ENCODE data around the gene FAM3A.

Gene FAM3A

DNA sequence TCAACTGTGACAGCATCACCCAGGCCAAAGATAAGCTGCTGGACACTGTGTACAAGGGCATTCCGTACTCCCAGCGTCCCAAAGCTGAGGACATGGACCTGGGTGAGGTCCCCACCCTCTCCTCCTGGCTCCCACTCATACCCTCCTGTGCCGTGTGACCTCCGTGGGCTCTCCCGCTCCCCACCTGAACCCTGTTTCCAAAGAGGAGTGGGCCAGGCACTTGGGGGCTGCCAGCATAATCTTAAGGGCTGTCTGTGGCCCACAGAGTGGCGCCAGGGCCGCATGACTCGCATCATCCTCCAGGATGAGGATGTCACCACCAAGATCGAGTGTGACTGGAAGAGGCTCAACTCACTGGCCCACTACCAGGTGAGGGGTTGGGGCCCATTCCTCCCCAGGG lies 46.9 kb downstream of the FAM3A start:
- H2AFZ ChIP-seq (ENCODE audit: low read length): no peak overlapping the region
- no peak overlapping the region for H3K4me3 ChIP-seq (ENCODE audit: low read depth, low read length, poor library complexity, severe bottlenecking)
- H3K36me3 ChIP-seq (ENCODE audit: insufficient read depth, low read length): peaks cover 5% of the 10 kb centered on the region; the same call in 1 of the 2 replicates
- H3K27ac ChIP-seq (ENCODE audit: low read depth, low read length, poor library complexity, severe bottlenecking): no peak overlapping the region
- no peaks in the 10 kb centered on the region for H3F3A ChIP-seq (ENCODE audit: insufficient read depth, low read length)
- H3K79me2 ChIP-seq (ENCODE audit: insufficient read depth, low read length): no peaks in the 10 kb centered on the region
- no peak overlapping the region for H3K4me2 ChIP-seq (ENCODE audit: low read length)
- H4K20me1 ChIP-seq (ENCODE audit: insufficient read depth, low read length): no peaks in the 10 kb centered on the region
- H3K27me3 ChIP-seq (ENCODE audit: insufficient read depth, low read length): no peaks in the 10 kb centered on the region
- no peaks in the 10 kb centered on the region for H3K9me2 ChIP-seq (ENCODE audit: low read depth, low read length)
- H3K9me3 ChIP-seq (ENCODE audit: low read length): no peaks in the 10 kb centered on the region
- no peak for TF ChIP-seq EZH2 (IDR thresholded peaks at IDR 0.05; ENCODE audit: borderline replicate concordance, low read length)
- no peak for TF ChIP-seq CTCF (IDR thresholded peaks at IDR 0.05; ENCODE audit: low read length)
- H3K9ac ChIP-seq (ENCODE audit: low read length): no peak overlapping the region
- H3K4me1 ChIP-seq (ENCODE audit: insufficient read depth, low read length, severe bottlenecking): no peaks in the 10 kb centered on the region

DNA sequence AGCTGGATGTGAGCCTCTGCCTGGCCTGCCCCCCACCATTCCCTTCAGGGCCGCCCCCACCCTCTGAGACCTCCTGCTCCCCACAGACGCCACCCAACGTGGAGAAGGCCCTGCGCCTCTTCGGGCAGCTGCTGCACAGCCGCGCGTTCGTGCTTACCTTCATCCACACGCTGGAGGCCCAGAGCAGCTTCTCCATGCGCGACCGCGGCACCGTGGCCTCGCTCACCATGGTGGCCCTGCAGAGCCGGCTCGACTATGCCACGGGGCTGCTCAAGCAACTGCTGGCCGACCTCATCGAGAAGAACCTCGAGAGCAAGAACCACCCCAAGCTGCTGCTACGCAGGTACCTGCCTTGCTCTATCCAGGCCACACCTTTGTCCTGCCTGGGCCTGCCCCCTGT lies 47.8 kb downstream of the FAM3A start:
- H2AFZ ChIP-seq (ENCODE audit: low read length): no peak overlapping the region
- no peak overlapping the region for H3K4me2 ChIP-seq (ENCODE audit: low read length)
- no peaks in the 10 kb centered on the region for H3K9me3 ChIP-seq (ENCODE audit: low read length)
- no peak overlapping the region for H3K27ac ChIP-seq (ENCODE audit: low read depth, low read length, poor library complexity, severe bottlenecking)
- H3K79me2 ChIP-seq (ENCODE audit: insufficient read depth, low read length): no peaks in the 10 kb centered on the region
- H3K27me3 ChIP-seq (ENCODE audit: insufficient read depth, low read length): no peaks in the 10 kb centered on the region
- H3F3A ChIP-seq (ENCODE audit: insufficient read depth, low read length): no peaks in the 10 kb centered on the region
- TF ChIP-seq CTCF (IDR thresholded peaks at IDR 0.05; ENCODE audit: low read length): no peak
- no peak for TF ChIP-seq EZH2 (IDR thresholded peaks at IDR 0.05; ENCODE audit: borderline replicate concordance, low read length)
- no peaks in the 10 kb centered on the region for H3K4me1 ChIP-seq (ENCODE audit: insufficient read depth, low read length, severe bottlenecking)
- H3K9ac ChIP-seq (ENCODE audit: low read length): no peak overlapping the region
- no peaks in the 10 kb centered on the region for H4K20me1 ChIP-seq (ENCODE audit: insufficient read depth, low read length)
- H3K36me3 ChIP-seq (ENCODE audit: insufficient read depth, low read length): peaks cover 5% of the 10 kb centered on the region; the same call in 1 of the 2 replicates
- H3K9me2 ChIP-seq (ENCODE audit: low read depth, low read length): no peaks in the 10 kb centered on the region
- H3K4me3 ChIP-seq (ENCODE audit: low read depth, low read length, poor library complexity, severe bottlenecking): no peak overlapping the region

DNA sequence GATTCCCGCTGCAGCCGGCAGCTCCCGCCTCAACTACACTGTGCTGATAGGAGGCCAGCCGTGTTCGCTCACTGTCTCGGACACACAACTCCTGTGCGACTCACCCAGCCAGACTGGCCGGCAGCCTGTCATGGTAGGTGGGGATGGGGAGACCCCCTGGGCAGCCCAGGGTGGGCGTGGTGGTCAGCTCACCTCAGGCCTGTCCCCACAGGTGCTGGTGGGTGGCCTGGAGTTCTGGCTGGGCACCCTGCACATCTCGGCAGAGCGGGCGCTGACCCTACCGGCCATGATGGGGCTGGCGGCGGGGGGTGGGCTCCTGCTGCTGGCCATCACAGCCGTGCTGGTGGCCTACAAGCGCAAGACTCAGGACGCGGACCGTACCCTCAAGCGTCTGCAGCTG lies 48.5 kb downstream of the FAM3A start:
- Histone ChIP-seq H3K9me3 (ENCODE audit: low read length) (no peaks in the 10 kb centered on the region), H4K20me1 (ENCODE audit: insufficient read depth, low read length) (no peaks in the 10 kb centered on the region), H3K4me3 (ENCODE audit: low read depth, low read length, poor library complexity, severe bottlenecking) (no peak overlapping the region), H3K9me2 (ENCODE audit: low read depth, low read length) (no peaks in the 10 kb centered on the region), H3K4me1 (ENCODE audit: insufficient read depth, low read length, severe bottlenecking) (no peaks in the 10 kb centered on the region), H3F3A (ENCODE audit: insufficient read depth, low read length) (no peaks in the 10 kb centered on the region), H3K27me3 (ENCODE audit: insufficient read depth, low read length) (no peaks in the 10 kb centered on the region), H3K27ac (ENCODE audit: low read depth, low read length, poor library complexity, severe bottlenecking) (no peak overlapping the region), H3K4me2 (ENCODE audit: low read length) (no peak overlapping the region), H2AFZ (ENCODE audit: low read length) (no peak overlapping the region), H3K9ac (ENCODE audit: low read length) (no peak overlapping the region), H3K79me2 (ENCODE audit: insufficient read depth, low read length) (no peaks in the 10 kb centered on the region), H3K36me3 (ENCODE audit: insufficient read depth, low read length) (peaks cover 5% of the 10 kb centered on the region; the same call in 1 of the 2 replicates)
- TF ChIP-seq CTCF (IDR thresholded peaks at IDR 0.05; ENCODE audit: low read length) (no peak), EZH2 (IDR thresholded peaks at IDR 0.05; ENCODE audit: borderline replicate concordance, low read length) (no peak)

Measured in OCI-LY1 (cell line).